Cerebellar nuclear complex (tissue), 1 donor: ENCODE measurements around the gene STAT3.
"Not testable (repeated sequence)": the region's sequence is repeated elsewhere in the genome, so short reads cannot be mapped to it uniquely, and the experiment has no call there.

Source experiments
- DNase-seq, 2 experiments: peaks; one replicate each; lab custom pipeline; 2025; lab: John Stamatoyannopoulos, UW

Gene STAT3

DNA sequence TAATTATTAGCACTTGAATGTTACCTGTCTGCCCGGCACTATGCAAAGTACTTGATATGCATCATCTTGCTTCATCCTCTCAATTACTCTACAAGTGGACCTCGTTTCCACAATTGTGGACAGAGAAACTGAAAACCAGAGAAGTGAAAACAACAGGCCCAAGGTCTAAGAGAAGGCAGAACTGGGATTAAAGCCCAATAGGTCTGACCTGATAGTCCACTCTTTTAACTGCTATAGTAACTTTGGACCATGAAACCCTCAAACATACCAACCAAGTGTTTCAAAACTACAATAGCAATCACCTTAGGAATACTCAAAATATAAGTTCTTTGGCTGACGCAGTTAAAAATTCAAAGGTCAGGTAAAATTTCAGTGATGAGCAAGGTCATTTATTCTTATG, 7.3 kb downstream of the STAT3 start:
- no peak for DNase-seq

- DNase-seq: no peak
Measured at GRCh38 chr17:42378959-42379594, 9.2 kb downstream of the STAT3 start.

DNA sequence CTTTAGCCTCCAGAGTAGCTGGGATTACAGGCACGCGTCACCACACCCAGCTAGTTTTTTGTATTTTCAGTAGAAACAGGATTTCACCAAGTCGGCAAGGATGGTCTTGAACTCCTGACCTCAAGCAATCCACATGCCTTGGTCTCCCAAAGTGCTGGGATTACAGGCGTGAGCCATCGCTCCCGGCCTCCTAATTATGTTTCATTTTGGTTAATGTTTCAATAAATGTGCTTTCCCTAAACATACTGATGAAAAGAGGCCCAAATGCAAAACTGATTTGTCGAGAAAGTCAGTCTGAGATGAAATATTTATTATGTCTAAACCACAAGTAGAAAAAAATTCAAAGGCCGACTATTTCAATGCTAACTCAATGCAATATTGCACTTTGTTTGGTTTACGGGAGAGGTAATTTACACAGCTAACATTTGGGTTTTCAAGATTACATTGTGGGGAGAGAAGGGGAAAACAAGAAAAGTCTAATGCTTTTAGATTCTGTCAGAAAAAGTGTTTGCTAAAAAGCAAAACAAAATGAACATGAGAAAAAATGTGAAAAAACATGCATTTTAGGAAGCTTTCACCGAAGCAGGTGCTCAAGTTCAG, 9.8 kb downstream of the STAT3 start:
- no peak for DNase-seq

DNA sequence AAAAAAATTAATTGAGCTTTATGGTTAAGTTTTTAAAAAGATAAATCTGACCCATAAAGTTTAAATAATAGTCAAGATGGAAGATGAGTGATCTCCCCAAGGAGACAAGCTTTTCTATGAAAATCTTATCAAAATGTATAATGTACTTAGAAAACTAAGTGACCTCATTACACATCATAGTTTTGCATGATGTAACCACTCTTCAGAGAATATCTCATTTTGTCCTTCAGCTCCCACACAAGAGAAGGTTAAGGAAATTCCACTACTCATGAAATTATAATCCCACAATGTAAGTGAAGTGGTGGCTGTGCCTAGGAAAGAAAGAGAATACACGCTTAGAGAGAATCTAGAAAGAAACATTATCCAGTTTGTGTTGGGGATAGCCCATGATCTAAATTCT, 14.3 kb downstream of the STAT3 start:
- no peak for DNase-seq

GRCh38 chr17:42372142-42372541, 16.1 kb downstream of the STAT3 start:
- no peak for DNase-seq

DNA sequence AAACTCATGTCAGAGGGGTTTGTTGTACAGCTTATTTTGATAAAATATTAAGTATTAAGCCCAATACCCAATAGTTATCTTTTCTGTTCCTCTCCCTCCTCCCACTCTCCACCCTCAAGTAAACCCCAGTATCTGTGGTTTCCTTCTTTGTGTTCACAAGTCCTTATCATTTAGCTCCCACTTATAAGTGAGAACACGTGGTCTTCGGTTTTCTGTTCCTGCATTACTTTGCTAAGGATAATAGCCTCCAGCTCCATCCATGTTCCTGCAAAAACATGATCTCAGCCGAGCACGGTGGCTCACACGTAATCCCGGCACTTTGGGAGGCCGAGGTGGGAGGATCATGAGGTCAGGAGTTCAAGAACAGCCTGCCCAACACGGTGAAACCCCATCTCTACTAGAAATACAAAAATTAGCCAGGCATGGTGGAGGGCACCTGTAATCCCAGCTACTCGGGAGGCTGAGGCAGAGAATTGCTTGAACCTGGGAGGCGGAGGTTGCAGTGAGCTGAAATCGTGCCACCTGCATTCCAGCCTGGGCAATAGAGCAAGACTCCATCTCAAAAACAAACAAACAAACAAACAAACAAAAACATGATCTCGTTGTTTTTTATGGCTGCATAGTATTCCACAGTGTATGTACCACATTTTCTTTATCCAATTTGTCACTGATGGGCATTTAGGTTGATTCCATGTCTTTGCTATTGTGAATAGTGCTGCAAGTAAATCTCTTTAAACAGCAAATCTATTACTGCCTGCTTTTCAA, 19.3 kb downstream of the STAT3 start:
- DNase-seq: not testable (repeated sequence)

- DNase-seq: not testable (repeated sequence)
Measured at GRCh38 chr17:42368310-42368709, 19.9 kb downstream of the STAT3 start.

- not testable (repeated sequence) for DNase-seq
Measured at GRCh38 chr17:42366176-42367023, 21.8 kb downstream of the STAT3 start.

GRCh38 chr17:42365136-42365535, 23.1 kb downstream of the STAT3 start:
- no peak for DNase-seq

- DNase-seq: no peak
Measured at GRCh38 chr17:42363767-42364585, 24.3 kb downstream of the STAT3 start.

DNA sequence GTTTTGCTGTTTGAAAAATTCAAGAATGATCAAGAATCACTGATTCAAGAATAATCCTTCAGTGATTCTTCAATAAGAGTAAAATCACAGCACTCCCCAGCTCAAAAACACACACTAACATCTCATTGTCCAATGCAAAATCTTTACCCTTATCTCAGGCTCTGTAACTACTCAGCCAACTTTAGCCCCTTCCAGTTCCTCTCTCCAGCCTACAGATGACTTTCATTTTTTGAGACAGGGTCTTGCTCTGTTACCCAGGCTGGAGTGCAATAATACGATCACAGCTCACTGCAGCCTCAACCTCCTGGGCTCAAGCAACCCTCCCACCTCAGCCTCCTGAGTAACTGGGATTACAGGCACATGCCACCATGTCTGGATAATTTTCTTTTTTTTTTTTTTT, 25.0 kb downstream of the STAT3 start:
- no peak for DNase-seq

- peak in 1 of 2 experiments; percentile 60 for DNase-seq
Measured at GRCh38 chr17:42362245-42362961, 25.8 kb downstream of the STAT3 start.

- no peak for DNase-seq
Measured at GRCh38 chr17:42361781-42362186, 26.5 kb downstream of the STAT3 start.

GRCh38 chr17:42360388-42360787, 27.9 kb downstream of the STAT3 start:
- not testable (repeated sequence) for DNase-seq

- no peak for DNase-seq
Measured at GRCh38 chr17:42359133-42359532, 29.1 kb downstream of the STAT3 start.

- DNase-seq: no peak
Measured at GRCh38 chr17:42358434-42358833, 29.8 kb downstream of the STAT3 start.

DNA sequence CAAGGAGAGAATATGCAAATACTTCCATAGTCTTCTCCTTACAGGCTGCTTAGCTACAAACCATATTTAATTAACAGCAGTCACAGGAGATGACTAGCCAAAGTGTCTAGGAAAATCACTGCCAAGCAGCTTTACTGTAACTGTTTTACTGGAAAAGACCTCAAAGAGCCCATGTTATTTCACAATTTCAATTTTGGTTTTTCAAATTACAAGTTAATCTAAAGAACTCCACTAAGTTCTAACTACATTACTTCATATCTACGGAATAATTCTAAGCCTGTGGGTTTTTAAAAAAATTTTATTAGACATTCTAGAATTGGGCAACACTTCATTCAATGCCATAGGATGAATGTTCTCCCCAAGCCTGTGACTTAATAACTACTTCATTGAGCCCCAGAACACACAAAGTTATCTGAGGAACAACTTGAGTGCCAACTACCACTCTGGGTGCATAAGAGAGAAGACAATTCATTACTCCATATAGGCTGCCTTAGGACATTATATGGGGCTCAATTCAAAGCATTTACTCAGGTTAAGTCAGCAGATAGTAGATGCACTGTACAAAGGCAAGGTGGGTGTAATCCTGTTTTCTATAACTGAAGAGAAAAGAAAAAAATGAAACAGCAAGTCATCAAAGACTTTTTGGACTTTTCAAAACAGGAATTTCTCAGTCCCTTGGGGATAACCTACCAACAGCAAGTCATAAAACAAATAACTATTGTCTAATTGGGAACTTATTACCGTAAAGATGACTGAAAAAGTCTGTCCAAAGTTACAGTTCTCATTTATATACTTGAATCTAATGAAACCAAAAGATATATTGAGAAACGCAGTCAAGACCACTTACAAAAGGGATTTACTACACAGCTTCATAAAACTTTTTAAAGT, 33.0 kb downstream of the STAT3 start:
- DNase-seq: no peak

- DNase-seq: no peak
Measured at GRCh38 chr17:42348104-42348503, 40.1 kb downstream of the STAT3 start.

- no peak for DNase-seq
Measured at GRCh38 chr17:42347606-42348005, 40.6 kb downstream of the STAT3 start.

- DNase-seq: peak in 1 of 2 experiments; percentile 64
Measured at GRCh38 chr17:42347198-42347597, 41.0 kb downstream of the STAT3 start.
